HG02588 (cell line): ENCODE data around the gene CACNA2D1.
"Not testable (repeated sequence)": the region's sequence is repeated elsewhere in the genome, so short reads cannot be mapped to it uniquely, and the experiment has no call there.

Source experiments
- ATAC-seq: cut with Tn5 transposase; IDR thresholded peaks from one replicate; pipeline ENCODE4 v1.9.1; 2021; ENCODE audit warnings: mild to moderate bottlenecking, moderate library complexity; ENCODE audit not compliant: unreplicated experiment

The CACNA2D1 gene

GRCh38 chr7:82434275-82435022, 9.1 kb downstream of the CACNA2D1 start:
- ATAC-seq = no peak

- no peak for ATAC-seq
Measured at GRCh38 chr7:82433507-82433906, 10.1 kb downstream of the CACNA2D1 start.

- ATAC-seq = not testable (repeated sequence)
Measured at GRCh38 chr7:82432743-82433142, 10.8 kb downstream of the CACNA2D1 start.

- no peak for ATAC-seq
Measured at GRCh38 chr7:82430500-82431465, 12.8 kb downstream of the CACNA2D1 start.

- no peak for ATAC-seq
Measured at GRCh38 chr7:82429408-82429807, 14.2 kb downstream of the CACNA2D1 start.

GRCh38 chr7:82428186-82428961, 15.2 kb downstream of the CACNA2D1 start:
- no peak for ATAC-seq

GRCh38 chr7:82423446-82423845, 20.1 kb downstream of the CACNA2D1 start:
- ATAC-seq = no peak

- no peak for ATAC-seq
Measured at GRCh38 chr7:82419200-82419599, 24.4 kb downstream of the CACNA2D1 start.

GRCh38 chr7:82417898-82418297, 25.7 kb downstream of the CACNA2D1 start:
- no peak for ATAC-seq

GRCh38 chr7:82416402-82416801, 27.2 kb downstream of the CACNA2D1 start:
- ATAC-seq = no peak

- ATAC-seq = no peak
Measured at GRCh38 chr7:82414389-82414788, 29.2 kb downstream of the CACNA2D1 start.

GRCh38 chr7:82413237-82413636, 30.3 kb downstream of the CACNA2D1 start:
- no peak for ATAC-seq

GRCh38 chr7:82411732-82412131, 31.8 kb downstream of the CACNA2D1 start:
- no peak for ATAC-seq

- no peak for ATAC-seq
Measured at GRCh38 chr7:82410461-82410860, 33.1 kb downstream of the CACNA2D1 start.

- no peak for ATAC-seq
Measured at GRCh38 chr7:82406937-82407336, 36.6 kb downstream of the CACNA2D1 start.

- ATAC-seq = no peak
Measured at GRCh38 chr7:82405301-82405700, 38.3 kb downstream of the CACNA2D1 start.

GRCh38 chr7:82404652-82405051, 38.9 kb downstream of the CACNA2D1 start:
- no peak for ATAC-seq

GRCh38 chr7:82404094-82404493, 39.5 kb downstream of the CACNA2D1 start:
- no peak for ATAC-seq

- ATAC-seq = no peak
Measured at GRCh38 chr7:82397879-82398524, 45.6 kb downstream of the CACNA2D1 start.

- ATAC-seq = no peak
Measured at GRCh38 chr7:82396343-82396742, 47.2 kb downstream of the CACNA2D1 start.

- ATAC-seq = no peak
Measured at GRCh38 chr7:82395147-82395546, 48.4 kb downstream of the CACNA2D1 start.
